Activated effector memory CD4-positive, alpha-beta T cell treated with anti-CD3 and anti-CD28 coated beads, Interleukin-2, amount 50 U/mL, for 16 hours (primary cell): Measurements from ENCODE around the gene POLR2F.

Source experiments
- DNase-seq: peaks from one replicate; pipeline ENCODE4 v3.0.0-alpha.2; 2020

POLR2F gene

GRCh38 chr22:37982938-37983859 lies 29.7 kb downstream of the POLR2F start:
- DNase-seq = no peak

GRCh38 chr22:37983860-37984791 lies 30.6 kb downstream of the POLR2F start, which contains the start of gene SOX10:
TSS of gene SOX10 (minus strand) at chr22:37984555. CDS start at chr22:37983784, 771 bp downstream.
- no peak for DNase-seq

GRCh38 chr22:37985050-37985585 lies 31.6 kb downstream of the POLR2F start:
- no peak for DNase-seq

GRCh38 chr22:37985751-37986281 lies 32.3 kb downstream of the POLR2F start:
- no peak for DNase-seq

- no peak for DNase-seq
Observed at GRCh38 chr22:37986371-37986770, 32.9 kb downstream of the POLR2F start.

GRCh38 chr22:37989146-37990045 lies 35.9 kb downstream of the POLR2F start:
- no peak for DNase-seq

- DNase-seq = no peak
Observed at GRCh38 chr22:37990301-37990700, 36.8 kb downstream of the POLR2F start.

GRCh38 chr22:37990862-37991261 lies 37.4 kb downstream of the POLR2F start:
- DNase-seq = no peak

- no peak for DNase-seq
Observed at GRCh38 chr22:37991731-37992442, 38.4 kb downstream of the POLR2F start.

- no peak for DNase-seq
Observed at GRCh38 chr22:37994049-37994448, 40.5 kb downstream of the POLR2F start.

- no peak for DNase-seq
Observed at GRCh38 chr22:37994982-37995381, 41.5 kb downstream of the POLR2F start.

GRCh38 chr22:37995460-37995859 lies 42.0 kb downstream of the POLR2F start:
- no peak for DNase-seq

GRCh38 chr22:37996079-37996478 lies 42.6 kb downstream of the POLR2F start:
- DNase-seq = no peak

- no peak for DNase-seq
Observed at GRCh38 chr22:37996515-37997246, 43.2 kb downstream of the POLR2F start.

- DNase-seq = no peak
Observed at GRCh38 chr22:37998543-37998942, 45.0 kb downstream of the POLR2F start.

- DNase-seq = no peak
Observed at GRCh38 chr22:37999236-37999635, 45.7 kb downstream of the POLR2F start.

GRCh38 chr22:37999640-38000272 lies 46.3 kb downstream of the POLR2F start:
- DNase-seq = no peak

GRCh38 chr22:38005943-38006342 lies 52.4 kb downstream of the POLR2F start:
- DNase-seq = no peak

GRCh38 chr22:38006906-38007305 lies 53.4 kb downstream of the POLR2F start:
- DNase-seq = no peak

GRCh38 chr22:38007330-38007902 lies 53.9 kb downstream of the POLR2F start:
- no peak for DNase-seq
